ENCODE results near the gene ABCG4. TPM values are rescaled to one million over a fixed set of nuclear protein-coding genes. Genes with fewer than 3 reads are reported as not detected.

The ABCG4 gene
- total RNA-seq, 1 donor from 2014 or later: 1.5 TPM

Other genes with a start within 250 kb of the ABCG4 start
- 36.6 TPM for gene BCL9L, start 223.1 kb upstream of the ABCG4 start, total RNA-seq
- not detected for gene UPK2, start 192.8 kb upstream of the ABCG4 start, total RNA-seq
- gene FOXR1, start 177.3 kb upstream of the ABCG4 start, total RNA-seq: not detected
- gene CENATAC, start 150.9 kb upstream of the ABCG4 start, total RNA-seq: 10.0 TPM
- 827 TPM for gene RPS25, start 130.7 kb upstream of the ABCG4 start, total RNA-seq
- 30.7 TPM for gene TRAPPC4, start 130.3 kb upstream of the ABCG4 start, total RNA-seq
- 7.1 TPM for gene SLC37A4, start 118.2 kb upstream of the ABCG4 start, total RNA-seq
- gene HYOU1, start 91.8 kb upstream of the ABCG4 start, total RNA-seq: 63.5 TPM
- 19.8 TPM for gene VPS11, start 81.2 kb upstream of the ABCG4 start, total RNA-seq
- 22.1 TPM for gene HMBS, start 64.2 kb upstream of the ABCG4 start, total RNA-seq
- gene DPAGT1, start 47.2 kb upstream of the ABCG4 start, total RNA-seq: 18.2 TPM
- gene C2CD2L, start 41.7 kb upstream of the ABCG4 start, total RNA-seq: 9.6 TPM
- 13.3 TPM for gene HINFP, start 27.5 kb upstream of the ABCG4 start, total RNA-seq
- gene NLRX1, start 19.7 kb downstream of the ABCG4 start, total RNA-seq: 34.0 TPM
- not detected for gene NHERF4, start 36.4 kb downstream of the ABCG4 start, total RNA-seq
- 6.5 TPM for gene CBL, start 57.3 kb downstream of the ABCG4 start, total RNA-seq
- gene MCAM, start 168.1 kb downstream of the ABCG4 start, total RNA-seq: 41.9 TPM
- gene RNF26, start 185.5 kb downstream of the ABCG4 start, total RNA-seq: 12.9 TPM
- 15.1 TPM for gene C1QTNF5, start 191.8 kb downstream of the ABCG4 start, total RNA-seq
- gene MFRP, start 197.7 kb downstream of the ABCG4 start, total RNA-seq: not detected
- gene USP2, start 232.6 kb downstream of the ABCG4 start, total RNA-seq: 136 TPM